Epidermal melanocyte (primary cell): ENCODE results near the gene CIBAR2.
"Not testable (repeated sequence)": the region's sequence is repeated elsewhere in the genome, so short reads cannot be mapped to it uniquely, and the experiment has no call there.

Source experiments
- DNase-seq: peaks from one replicate; pipeline ENCODE4 v3.0.0; 2011; ENCODE audit warnings: low spot score; ENCODE audit not compliant: insufficient read length

CIBAR2 gene

DNA sequence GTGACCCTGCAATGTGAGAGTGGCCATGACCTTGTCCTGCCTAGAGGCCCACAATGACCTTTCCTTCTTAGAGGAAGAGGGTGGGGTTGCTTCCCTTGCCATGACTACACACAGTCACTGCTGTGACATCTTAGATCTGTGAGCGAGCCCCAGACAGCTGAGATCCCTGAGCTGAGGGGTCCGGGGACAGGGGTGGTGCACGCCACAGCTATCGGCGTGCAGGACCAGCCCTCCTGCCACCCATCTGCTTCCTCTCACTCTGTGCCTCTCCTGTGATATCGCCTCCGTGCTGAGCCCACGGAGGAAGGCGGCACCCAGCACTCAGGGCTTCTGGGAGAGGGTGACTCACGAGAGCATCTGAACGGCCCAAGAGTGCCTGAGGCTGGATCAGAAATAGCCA is 49.4 kb downstream of the CIBAR2 start:
- no peak for DNase-seq

- DNase-seq, result no peak
Observed at GRCh38 chr16:85062323-85062722, 49.9 kb downstream of the CIBAR2 start.

- DNase-seq, result no peak
Observed at GRCh38 chr16:85061566-85061965, 50.7 kb downstream of the CIBAR2 start.

- DNase-seq, result no peak
Observed at GRCh38 chr16:85058909-85059308, 53.4 kb downstream of the CIBAR2 start.

DNA sequence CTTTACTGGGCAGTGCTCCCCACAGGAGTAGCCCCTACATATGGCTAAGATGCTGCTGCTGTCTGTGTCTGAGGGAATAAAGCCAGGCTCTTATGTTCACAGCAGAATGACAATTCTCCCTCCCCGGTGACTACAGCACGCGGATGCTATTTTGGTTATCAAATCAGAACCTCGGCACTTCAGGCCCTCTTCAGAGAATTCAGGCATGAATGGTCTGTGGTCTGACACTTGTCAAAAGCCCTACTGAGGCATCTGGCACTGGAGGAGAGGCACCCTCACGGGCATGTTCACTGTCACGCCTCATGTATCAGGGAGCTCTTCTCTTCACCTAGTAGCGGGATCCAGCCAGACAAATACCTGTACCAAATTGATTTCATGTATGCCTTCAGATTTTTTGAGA is 54.3 kb downstream of the CIBAR2 start:
- DNase-seq, result no peak

- no peak for DNase-seq
Observed at GRCh38 chr16:85057212-85057889, 54.9 kb downstream of the CIBAR2 start.

GRCh38 chr16:85056211-85056748 is 56.0 kb downstream of the CIBAR2 start:
- no peak for DNase-seq

DNA sequence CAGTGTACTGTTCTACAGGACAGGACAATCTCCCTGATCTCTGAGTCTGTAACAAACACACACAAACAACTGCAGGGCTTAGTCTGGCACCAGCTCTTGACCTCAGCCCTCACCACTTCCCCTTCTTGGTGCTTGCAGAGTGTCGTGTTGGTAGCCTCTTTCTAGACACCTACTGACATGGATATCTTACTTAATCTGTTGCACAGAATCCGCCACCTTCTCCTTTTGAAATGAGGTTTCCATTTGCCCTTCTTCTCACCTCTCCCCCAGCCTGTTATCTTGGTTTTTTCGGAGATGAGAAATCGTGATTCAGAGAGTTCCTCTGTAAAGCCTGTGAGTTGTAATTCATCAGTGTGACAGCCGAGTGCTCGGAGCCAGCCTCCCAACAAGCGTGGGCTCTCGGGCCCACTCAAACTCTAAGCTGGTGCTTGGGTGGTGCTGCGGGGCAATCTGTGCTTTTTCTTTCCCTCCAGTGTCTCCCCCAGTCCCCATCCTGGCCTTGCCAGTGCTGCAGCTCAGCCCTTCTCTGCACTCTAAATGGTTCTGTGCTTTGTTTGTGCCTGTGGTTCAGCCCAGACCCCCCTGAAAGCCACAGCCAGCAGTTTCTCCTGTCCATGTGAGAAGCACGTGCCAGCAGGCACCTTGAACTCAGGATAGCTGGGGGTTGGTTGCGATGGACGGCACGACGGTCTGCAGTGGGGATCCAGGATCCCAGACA is 56.6 kb downstream of the CIBAR2 start:
- no peak for DNase-seq

DNA sequence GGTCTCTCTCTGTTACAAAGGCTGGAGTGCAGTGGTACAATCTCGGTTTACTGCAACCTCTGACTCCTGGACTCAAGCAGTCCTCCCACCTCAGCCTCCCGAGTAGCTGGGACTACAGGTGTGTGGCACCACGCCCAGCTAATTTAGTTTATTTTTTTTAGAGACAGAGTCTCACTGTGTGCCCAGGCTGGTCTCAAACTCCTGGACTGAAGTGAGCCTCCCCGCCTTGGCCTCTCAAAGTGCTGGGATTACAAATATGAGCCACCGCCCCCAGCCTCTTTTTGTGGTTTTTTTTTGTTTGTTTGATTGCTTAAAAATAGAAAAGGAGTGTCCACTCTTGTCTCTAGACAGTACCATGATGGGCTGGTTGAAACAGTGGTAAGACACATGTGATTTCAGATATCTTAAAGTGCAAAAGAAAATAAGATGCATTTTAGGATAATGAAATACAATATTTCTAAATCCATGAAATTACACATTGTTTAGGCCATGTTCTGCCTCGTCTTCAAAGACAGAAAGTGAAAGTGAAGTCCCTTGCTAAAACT is 57.3 kb downstream of the CIBAR2 start:
- no peak for DNase-seq

GRCh38 chr16:85054321-85054720 is 58.0 kb downstream of the CIBAR2 start:
- DNase-seq, result not testable (repeated sequence)

- no peak for DNase-seq
Observed at GRCh38 chr16:85052536-85052935, 59.7 kb downstream of the CIBAR2 start.

DNA sequence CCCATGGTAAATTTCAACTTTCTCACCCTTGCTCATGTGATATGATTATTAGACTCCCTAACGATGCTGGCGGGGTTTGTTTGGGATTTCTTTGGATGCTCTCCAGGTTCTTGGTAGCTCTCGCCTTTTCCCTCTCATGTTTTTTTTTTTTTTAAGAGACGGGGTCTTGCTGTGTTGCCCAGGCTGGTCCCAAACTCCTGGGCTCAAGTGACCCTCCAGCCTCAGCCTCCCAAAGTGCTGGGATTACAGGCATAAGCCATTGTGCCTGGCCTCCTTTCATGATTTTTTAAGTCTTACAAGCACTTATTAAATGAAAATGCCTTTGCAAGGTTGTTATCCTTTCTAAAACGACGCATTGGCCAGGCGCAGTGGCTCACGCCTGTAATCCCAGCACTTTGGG is 60.6 kb downstream of the CIBAR2 start:
- DNase-seq, result no peak

DNA sequence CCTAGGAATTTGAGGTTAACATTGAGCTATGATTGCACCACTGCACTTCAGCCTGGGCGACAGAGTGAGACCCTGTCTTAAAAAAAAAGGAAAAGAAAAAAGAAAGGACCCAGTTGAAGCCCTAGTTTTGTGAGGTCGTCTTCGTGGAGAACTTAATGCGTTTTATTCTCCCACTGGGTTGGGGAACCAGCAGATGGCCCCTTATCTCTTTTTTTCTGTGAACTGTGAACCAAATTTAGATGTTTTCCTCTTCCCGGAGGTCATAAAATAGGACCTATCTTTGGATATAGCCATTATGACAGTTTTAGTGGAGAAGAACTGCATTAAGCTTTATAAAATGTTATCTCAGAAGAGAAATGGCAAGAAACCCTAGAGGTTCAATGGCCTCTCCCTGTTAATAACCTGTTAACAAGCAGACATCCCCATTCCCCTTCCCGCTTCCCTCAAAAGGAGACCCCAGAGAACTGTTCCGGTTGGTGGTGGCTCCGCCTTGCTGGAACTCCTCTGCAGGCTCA is 61.1 kb downstream of the CIBAR2 start:
- no peak for DNase-seq

DNA sequence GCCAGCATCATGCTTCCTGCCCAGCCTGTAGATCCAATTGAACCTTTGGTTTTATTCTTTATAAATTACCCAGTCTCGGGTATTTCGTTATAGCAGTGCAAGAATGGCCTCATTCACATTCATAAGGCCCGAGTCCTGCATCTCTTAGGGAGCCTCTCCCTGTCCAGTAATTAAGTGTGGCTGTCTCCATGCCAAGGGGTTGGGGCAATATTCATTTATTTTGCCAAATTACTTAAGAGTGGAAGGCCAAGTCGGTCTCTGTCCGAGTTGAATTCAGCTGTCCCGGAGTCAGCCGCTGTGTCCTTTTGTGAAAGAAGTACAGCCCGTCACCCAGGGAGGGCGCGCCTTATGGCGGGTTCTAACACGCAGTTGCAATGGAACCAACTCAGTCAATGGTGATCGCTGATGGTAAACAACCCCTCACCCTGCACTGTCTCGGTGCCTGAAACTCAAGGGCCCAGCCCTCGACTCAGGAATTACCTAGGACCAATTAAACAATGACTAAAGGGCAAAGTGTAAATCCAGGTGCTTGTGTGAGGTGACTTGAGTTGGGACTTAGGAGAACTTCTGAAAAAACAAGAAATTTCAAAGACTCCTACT is 62.5 kb downstream of the CIBAR2 start:
- DNase-seq, result no peak

DNA sequence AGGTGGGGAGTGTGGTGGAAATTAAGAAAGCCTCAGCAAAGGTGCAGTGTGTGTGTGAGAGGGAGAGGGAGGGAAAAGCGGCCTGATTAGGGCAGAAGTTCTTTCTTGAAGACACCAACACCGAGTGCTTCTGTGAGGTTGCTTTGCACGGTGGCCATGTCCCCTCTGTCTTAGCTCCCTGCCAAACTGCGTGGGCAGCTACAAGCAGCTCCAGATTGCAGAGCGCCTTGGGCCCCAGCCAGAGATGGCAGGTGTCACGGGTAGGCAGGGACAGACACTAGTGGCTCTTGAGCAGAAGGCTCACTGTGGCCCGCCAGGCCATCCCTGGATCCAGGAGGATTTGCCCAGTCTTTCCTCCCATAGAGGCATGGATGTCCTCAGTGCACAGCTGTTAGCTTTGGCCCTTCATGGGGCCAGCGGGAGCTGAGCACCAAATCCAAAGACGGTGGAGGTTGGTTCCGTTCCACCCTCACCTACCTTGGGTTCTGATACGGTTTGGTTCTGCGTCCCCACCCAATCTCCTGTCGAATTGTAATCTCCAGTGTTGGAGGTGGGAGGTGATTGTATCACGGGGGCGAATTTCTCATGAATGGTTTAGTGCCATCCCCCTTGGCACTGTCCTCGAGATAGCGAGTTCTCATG is 63.2 kb downstream of the CIBAR2 start:
- DNase-seq, result no peak
